ENCODE data around the gene BMP6. TPM values are rescaled to one million over a fixed set of nuclear protein-coding genes. Genes with fewer than 3 reads are reported as not detected.

The BMP6 gene
- total RNA-seq, 1 donor from 2014 or later = 0.41 TPM

GRCh38 chr6:7805078-7805849, 79.4 kb downstream of the BMP6 start:
- TF ChIP-seq EZH2 (IDR thresholded peaks at IDR 0.05) (no peak), EZH2phosphoT487 (IDR thresholded peaks at IDR 0.05) (no peak), CTCF (IDR thresholded peaks at IDR 0.05) (no peak)
- no peaks in the 10 kb centered on the region for H3K4me1 ChIP-seq
- H3K9me3 ChIP-seq (ENCODE audit: low read depth) = no peaks in the 10 kb centered on the region
- H3K9ac ChIP-seq = no peak overlapping the region
- H3K27ac Mint-ChIP-seq = no peak overlapping the region
- H3K4me2 ChIP-seq = no peak overlapping the region
- peaks cover 14% of the 10 kb centered on the region for H3K4me1 Mint-ChIP-seq
- H3K27ac ChIP-seq = no peak overlapping the region
- no peak overlapping the region for H2AFZ ChIP-seq (replicated peaks)
- no peaks in the 10 kb centered on the region for H3K36me3 Mint-ChIP-seq
- no peaks in the 10 kb centered on the region for H3K27me3 ChIP-seq
- no peaks in the 10 kb centered on the region for H4K20me1 ChIP-seq (ENCODE audit: low read depth)
- no peaks in the 10 kb centered on the region for H3F3A ChIP-seq (ENCODE audit: low read depth)
- DNase-seq (ENCODE audit: low spot score) = no peak
- H3K9me3 Mint-ChIP-seq = no peaks in the 10 kb centered on the region
- no peaks in the 10 kb centered on the region for H3K36me3 ChIP-seq
- H3K4me3 ChIP-seq = no peak overlapping the region
- no peak overlapping the region for H3K4me3 Mint-ChIP-seq
- H3K79me2 ChIP-seq (ENCODE audit: low read depth) = no peaks in the 10 kb centered on the region
- peaks cover 3% of the 10 kb centered on the region for H3K27me3 Mint-ChIP-seq (ENCODE audit: insufficient read depth, low read depth)

GRCh38 chr6:7805850-7806214, 79.9 kb downstream of the BMP6 start:
- TF ChIP-seq EZH2 (IDR thresholded peaks at IDR 0.05) (no peak), EZH2phosphoT487 (IDR thresholded peaks at IDR 0.05) (no peak), CTCF (IDR thresholded peaks at IDR 0.05) (no peak)
- Histone ChIP-seq H3K79me2 (ENCODE audit: low read depth) (no peaks in the 10 kb centered on the region), H3K27ac (no peak overlapping the region), H3K36me3 (no peaks in the 10 kb centered on the region), H3K27me3 (no peaks in the 10 kb centered on the region), H4K20me1 (ENCODE audit: low read depth) (no peaks in the 10 kb centered on the region), H2AFZ (replicated peaks) (no peak overlapping the region), H3K4me1 (no peaks in the 10 kb centered on the region), H3K4me3 (no peak overlapping the region), H3F3A (ENCODE audit: low read depth) (no peaks in the 10 kb centered on the region), H3K9me3 (ENCODE audit: low read depth) (no peaks in the 10 kb centered on the region), H3K4me2 (no peak overlapping the region), H3K9ac (no peak overlapping the region)
- H3K36me3 Mint-ChIP-seq = no peaks in the 10 kb centered on the region
- peaks cover 3% of the 10 kb centered on the region for H3K27me3 Mint-ChIP-seq (ENCODE audit: insufficient read depth, low read depth)
- H3K27ac Mint-ChIP-seq = no peak overlapping the region
- H3K9me3 Mint-ChIP-seq = no peaks in the 10 kb centered on the region
- H3K4me1 Mint-ChIP-seq = peaks cover 14% of the 10 kb centered on the region
- no peak for DNase-seq (ENCODE audit: low spot score)
- H3K4me3 Mint-ChIP-seq = no peak overlapping the region

- Mint-ChIP-seq H3K27me3 (ENCODE audit: insufficient read depth, low read depth) (peaks cover 3% of the 10 kb centered on the region), H3K27ac (no peak overlapping the region), H3K9me3 (no peaks in the 10 kb centered on the region), H3K4me3 (no peak overlapping the region), H3K36me3 (no peaks in the 10 kb centered on the region), H3K4me1 (peaks cover 14% of the 10 kb centered on the region)
- no peak for DNase-seq (ENCODE audit: low spot score)
- Histone ChIP-seq H4K20me1 (ENCODE audit: low read depth) (no peaks in the 10 kb centered on the region), H3K4me1 (no peaks in the 10 kb centered on the region), H3K79me2 (ENCODE audit: low read depth) (no peaks in the 10 kb centered on the region), H3K9ac (no peak overlapping the region), H3K4me3 (no peak overlapping the region), H3F3A (ENCODE audit: low read depth) (no peaks in the 10 kb centered on the region), H3K9me3 (ENCODE audit: low read depth) (no peaks in the 10 kb centered on the region), H3K27me3 (no peaks in the 10 kb centered on the region), H3K36me3 (no peaks in the 10 kb centered on the region), H2AFZ (replicated peaks) (no peak overlapping the region), H3K27ac (no peak overlapping the region), H3K4me2 (no peak overlapping the region)
- no peak for TF ChIP-seq EZH2phosphoT487 (IDR thresholded peaks at IDR 0.05)
- TF ChIP-seq CTCF (IDR thresholded peaks at IDR 0.05) = no peak
- TF ChIP-seq EZH2 (IDR thresholded peaks at IDR 0.05) = no peak
Measured at GRCh38 chr6:7806711-7807110, 80.8 kb downstream of the BMP6 start.
